ENCODE data around the gene LRFN3.

LRFN3 gene

GRCh38 chr19:35993923-35994598 is 57.9 kb downstream of the LRFN3 start:
- FAIRE-seq = no peak

More at GRCh38 chr19:35993923-35994598, 57.9 kb downstream of the LRFN3 start:
- DNase-seq (ENCODE audit: extremely low spot score, insufficient read length, low read depth) = no peak
